Suppressor macrophage treated with lipopolysaccharide for 4 hours (primary cell): ENCODE data around the gene ADSS1.
"Not testable (repeated sequence)": the region's sequence is repeated elsewhere in the genome, so short reads cannot be mapped to it uniquely, and the experiment has no call there.

Source experiments
- DNase-seq: peaks from one replicate; pipeline ENCODE4 v3.0.0-alpha.2; 2020

ADSS1 gene

DNA sequence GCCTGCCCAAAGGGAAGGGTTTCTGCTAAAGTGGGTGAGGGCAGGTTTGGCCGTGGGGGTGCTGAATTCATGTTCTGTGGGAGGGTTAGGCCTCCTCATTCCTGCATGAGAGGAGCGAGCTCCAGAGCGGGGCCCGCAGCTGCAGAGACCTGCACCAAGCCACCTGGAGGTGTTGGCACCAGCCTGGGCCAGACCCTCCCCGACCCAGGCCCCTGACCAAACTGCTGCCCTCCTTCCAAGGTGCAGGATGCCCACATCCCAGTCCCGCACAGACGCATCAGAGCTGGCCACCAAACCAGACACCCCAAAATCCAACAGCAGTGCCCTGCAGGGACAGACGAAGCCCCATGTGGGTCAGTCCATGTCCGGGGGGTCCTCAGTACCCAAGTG lies 10.6 kb downstream of the ADSS1 start:
- no peak for DNase-seq

DNA sequence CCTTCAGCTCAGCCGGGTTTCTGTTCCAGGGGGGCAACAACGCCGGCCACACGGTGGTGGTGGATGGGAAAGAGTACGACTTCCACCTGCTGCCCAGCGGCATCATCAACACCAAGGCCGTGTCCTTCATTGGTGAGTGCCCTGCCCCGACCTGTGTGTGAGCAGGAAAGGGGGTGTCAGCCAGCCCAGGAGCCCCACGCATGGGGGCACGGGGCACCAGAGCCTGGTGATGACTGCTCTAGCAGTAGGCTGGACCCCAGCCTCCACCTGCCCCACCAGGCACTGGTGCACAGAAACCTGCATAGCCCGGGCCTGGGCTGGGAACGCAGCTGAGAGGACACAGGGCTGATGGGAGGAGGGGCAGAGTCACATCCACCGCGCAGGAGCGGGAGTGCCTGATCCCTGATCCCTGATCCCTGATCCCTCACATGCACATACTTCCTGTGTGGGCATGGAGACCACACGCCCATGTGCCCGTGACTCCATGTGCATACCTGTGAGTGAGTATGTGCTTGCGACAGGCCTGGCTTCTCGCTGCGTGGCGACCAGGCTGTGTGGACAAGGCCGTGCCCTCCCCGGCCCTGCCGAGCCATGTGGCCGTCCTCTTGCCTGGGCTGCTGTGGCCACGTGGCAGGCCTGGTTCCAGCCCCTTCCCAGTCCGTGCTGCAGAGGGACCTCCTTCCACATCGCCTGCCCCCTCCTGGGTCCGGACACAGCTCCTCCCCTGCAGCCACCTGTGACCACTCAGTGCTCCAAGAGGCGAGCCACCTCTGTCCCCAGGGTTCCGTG lies 11.2 kb downstream of the ADSS1 start:
- DNase-seq = no peak

DNA sequence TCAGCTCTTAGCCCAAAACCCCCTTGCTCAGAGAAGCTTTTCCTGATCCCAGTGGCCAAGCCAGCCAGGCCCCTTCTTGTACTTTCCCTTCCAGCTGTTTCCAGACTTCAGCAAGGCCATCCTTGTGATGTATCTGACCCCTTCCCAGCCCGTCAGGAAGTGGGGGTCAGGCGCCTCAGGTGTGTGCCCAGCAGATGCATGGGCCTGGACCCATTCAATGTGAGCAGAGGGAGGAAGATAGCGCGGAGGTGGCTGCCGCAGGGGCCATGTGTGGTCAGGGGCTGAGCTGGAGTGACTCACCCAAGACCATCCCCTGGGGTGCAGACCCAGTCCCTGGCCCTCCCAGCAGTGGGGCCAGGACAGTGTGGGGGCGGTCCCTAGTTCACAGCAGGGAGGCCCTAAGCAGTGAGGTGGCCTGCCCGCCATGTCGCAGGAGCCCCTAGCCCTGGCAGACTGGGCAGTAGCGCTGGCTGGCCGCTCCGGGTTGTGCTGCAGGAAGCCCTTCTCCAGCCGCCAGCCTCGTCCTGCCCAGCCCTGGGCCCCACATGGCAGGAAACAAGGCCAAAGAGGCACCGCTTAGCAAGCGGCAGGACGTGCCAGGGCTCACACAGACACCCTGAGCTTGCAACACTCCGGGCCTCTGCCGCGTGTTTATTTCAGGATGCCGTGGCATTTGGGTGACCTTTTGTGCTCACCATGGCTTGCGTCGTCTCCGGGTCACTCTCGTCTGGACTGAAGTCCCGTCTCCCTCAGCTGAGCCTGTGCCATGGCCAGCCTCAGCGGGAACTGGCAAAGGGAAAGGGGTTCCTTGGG lies 12.0 kb downstream of the ADSS1 start:
- peak; percentile 95 for DNase-seq

DNA sequence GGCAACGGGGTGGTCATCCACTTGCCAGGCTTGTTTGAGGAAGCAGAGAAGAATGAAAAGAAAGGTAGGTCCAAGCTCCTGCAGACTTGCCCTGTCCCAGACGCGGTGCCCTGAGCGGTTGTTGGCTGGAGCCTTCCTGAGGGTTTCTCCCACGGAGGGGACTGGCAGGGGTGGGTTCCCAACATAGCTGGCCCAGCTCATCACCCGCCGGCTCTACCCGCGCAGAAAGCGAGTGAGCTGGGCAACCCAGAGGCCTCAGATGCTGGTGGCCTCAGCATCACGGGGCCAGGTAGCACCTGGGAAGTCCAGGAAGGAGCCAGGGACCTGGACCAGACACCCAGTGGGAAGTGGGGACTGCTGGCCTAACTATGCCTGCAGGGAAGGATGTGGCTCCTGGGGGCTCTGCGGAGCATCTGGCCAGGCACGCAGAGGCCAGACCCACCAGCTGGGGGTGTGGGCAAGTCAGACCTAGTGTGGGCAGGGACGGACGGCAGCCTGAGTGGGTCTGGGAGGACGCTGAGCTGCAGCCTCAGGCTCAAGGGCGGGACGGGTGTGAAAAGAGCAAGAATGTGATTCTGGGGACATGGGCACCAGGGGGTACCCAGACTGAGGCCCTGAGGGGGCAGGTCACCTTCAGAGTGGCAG lies 14.5 kb downstream of the ADSS1 start:
- DNase-seq = no peak

- no peak for DNase-seq
Measured at GRCh38 chr14:104739026-104739425, 15.0 kb downstream of the ADSS1 start.

DNA sequence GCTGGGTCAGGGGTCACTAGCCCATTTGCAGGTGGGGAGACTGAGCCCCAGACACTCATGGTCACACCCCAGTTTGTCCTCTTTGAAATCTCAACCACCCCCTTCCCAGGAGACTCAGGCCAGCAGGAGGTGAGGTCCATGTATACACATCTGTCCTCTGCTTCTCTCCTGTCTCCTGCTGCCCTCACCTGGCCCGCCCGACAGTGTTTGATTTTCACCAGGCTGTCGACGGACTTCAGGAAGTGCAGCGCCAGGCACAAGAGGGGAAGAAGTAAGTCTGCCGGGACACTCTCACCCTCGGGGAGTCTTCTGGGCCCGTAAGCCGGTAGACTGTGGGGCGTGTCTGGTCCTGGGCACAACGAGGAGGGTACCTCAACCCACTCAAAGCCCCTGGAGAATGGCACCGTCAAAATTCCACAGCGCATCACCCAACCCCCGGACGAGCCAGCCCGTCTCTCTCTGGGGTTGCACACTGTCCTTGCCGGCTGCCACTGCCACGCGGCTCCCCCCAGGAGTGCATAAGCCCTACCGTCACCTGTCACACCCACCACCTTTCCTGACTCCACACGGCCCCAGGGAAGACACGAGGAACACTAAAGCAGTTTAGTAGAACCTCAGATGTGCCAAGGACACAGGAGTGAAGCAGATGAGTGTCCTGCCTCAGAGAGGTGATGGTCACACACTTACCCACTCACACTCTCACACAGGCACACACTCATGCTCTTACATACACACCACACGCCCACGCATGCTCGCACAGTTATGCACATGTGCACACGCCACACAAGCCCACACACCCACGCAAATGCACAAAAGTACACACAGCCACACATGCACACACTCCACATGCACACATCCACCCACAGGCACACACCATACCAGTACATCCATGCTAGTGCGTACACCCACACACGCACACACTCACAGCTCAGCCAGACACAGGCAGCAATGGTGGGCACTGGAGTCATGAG lies 15.8 kb downstream of the ADSS1 start:
- no peak for DNase-seq

DNA sequence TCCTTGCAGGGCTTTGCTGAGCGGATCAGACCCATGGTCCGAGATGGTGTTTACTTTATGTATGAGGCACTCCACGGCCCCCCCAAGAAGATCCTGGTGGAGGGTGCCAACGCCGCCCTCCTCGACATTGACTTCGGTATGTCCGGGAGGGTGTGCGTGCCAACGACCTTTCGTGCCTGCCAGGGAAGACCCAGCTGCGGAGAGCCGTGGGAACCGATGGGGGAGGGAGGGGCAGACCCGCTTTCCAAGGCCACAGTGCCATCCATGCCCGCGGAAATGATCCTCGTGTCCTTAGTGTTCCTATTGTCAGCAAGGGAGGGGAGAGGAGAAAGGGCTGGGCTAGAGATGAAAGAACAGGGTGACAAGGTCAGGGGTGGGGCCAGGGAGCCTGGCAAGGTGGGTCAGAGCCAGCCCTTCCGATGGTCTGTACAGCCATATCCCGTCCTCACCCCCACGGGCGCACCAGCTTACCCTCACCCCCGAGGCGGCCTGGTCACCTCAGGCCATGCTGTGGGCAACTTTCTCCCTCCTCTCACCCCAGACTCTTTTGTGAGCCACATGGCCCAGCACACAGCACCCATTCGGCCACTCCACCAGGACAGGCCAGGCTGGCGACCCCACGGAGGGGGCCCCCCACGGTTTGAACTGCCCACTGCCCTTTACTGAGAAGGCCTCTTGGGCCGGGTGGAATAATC lies 17.2 kb downstream of the ADSS1 start:
- DNase-seq = no peak

GRCh38 chr14:104741803-104742251 lies 17.8 kb downstream of the ADSS1 start:
- DNase-seq = no peak

GRCh38 chr14:104742586-104743455 lies 18.8 kb downstream of the ADSS1 start:
- DNase-seq = no peak

GRCh38 chr14:104743461-104744380 lies 19.7 kb downstream of the ADSS1 start:
- no peak for DNase-seq

DNA sequence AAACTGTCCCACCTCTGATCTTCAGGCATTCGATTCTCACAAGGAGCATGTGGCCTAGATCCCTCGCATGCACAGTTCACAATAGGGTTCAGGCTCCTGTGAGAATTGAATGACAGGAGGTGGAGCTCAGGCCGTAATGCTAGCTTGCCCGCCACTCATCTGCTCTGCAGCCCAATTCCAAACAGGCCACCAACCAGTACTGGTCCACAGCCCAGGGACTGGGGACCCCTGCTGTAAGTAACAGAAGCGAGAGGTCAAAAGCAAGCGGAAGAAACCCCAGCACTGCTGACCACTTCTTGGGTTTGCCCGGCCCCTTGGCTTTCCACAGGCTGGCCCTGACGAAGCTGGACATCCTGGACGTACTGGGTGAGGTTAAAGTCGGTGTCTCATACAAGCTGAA lies 20.5 kb downstream of the ADSS1 start:
- DNase-seq = no peak

DNA sequence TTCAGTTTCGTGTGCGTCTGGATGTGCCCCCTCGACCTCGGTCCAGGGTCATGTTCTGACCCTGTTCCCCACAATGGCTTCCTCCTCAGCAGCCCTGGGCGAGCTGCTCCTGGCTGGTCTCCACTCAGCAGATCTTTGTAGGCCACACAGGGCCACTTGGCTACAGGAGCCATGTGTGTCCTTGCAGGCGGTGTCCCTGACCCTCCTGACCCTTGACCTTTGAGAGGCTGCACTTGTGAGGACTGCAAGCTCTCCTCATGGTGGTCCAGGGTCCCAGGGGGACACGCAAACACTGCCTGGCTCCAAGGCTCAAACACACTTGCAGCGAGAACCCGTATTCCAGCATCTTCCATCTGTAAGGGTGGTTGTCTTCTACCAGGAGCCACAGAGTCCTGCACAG lies 21.4 kb downstream of the ADSS1 start:
- DNase-seq = no peak

DNA sequence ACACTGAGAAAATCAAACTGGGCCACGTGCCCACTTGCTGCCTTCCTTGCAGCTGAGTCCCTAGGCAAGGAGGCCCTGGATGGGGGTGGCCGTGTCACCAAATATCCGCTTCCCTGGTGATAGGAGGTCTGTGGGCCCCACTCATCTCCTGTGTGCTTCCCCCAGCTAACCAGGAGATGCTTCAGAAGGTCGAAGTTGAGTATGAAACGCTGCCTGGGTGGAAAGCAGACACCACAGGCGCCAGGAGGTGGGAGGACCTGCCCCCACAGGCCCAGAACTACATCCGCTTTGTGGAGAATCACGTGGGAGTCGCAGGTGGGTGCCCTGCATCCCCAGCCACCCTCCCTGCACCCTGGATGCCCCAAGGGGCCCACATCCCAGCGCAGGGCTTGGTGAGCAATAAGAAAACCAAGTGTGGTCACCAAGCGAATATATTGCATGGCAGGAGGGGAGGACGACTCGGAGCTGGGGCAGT lies 22.1 kb downstream of the ADSS1 start:
- DNase-seq = no peak

DNA sequence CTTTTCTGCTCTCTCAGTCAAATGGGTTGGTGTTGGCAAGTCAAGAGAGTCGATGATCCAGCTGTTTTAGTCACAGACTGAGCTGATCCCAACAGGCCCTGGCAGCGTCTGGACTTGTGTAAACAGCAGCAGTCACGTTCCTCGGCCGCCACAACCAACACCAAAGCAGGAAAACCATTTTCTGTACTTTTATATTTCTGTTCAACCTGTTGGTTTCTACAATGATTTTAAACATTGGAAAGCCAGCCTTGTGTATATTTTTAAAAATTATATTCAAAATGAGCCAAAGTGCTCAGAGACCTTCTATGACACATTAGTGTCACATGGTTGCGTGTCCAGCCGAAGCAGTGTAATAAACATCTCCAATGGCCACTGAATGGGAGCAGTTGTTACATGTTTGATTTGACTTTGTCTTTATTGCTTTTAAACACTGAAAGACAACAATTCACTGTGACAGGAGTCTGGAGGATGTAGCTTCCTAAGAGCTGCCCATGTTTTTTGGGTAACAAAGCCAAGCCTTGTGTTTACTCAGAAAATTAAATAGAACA lies 23.0 kb downstream of the ADSS1 start:
- no peak for DNase-seq

DNA sequence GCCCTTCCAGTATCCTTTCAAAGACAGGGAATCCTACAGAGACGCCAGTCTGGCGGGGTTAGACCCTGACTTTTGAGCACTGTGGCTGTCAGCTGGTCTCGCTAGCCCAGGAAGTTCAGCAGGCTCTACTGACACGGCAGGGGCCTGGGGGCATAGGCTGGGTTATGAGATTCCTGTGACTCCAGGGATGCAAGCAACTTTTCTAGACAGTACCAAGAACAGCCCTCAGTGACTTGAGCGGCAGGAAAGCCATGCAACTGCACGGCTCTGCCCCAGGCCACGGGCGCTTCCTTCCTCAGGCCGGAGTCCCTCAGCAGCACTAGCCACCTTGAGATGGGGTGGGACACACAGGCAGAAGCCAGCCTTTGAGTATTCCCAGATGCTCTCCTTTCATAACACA lies 23.8 kb downstream of the ADSS1 start:
- no peak for DNase-seq

DNA sequence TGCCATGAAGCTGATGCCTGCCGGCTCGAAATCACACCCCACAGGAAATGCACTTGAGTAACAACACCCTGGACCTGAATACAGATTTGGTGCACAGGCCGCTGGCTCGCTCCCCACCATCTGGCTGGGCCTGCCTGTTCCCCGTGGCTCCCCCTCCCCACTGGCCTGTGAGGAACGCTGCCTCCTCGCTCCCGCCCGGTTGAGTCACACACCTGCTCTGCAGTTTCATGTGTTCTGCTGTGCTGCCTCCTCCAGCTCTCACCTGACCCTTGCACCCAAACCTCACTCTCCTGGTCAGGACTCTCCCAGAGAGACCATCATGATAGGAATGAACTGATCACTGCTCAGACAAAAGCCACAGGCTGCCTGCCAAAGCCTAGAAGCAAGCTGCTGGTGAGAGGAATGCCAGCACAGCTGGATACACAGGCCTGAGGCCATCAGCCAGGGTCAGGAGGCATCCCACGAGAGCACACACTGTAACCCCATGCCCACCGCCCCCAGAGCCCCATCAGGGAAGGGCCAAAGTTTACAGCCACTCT lies 25.2 kb downstream of the ADSS1 start:
- DNase-seq = no peak

DNA sequence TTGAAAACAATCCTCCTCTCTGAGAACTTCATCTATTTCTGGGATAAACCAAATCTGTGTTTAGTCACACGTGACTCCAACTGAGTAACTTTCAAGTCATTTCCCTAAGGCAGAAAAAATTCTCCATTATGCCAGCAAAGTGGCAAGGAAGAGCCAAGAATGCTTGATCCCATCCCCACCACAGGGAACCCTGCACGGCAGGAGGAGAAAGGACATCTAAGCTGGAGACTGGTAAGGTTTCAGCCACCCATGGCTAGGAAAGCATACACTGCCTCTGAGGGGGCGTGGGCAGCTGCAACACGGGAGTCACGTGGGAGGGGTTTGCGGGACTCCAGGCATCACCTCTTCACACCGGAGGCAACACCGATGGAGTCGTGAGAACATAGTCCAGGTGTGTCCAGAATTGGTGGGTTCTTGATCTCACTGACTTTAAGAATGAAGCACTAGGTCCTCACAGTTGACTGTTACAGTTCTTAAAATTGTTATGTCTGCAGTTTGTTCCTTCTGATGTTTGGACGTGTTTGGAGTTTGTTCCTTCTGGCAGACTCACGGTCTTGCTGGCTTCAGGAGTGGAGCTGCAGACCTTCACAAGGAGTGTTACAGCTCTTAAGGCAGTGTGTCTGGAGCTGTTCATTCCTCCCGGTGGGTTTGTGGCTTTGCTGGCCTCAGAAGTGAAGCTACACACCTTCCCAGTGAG lies 26.2 kb downstream of the ADSS1 start:
- no peak for DNase-seq

DNA sequence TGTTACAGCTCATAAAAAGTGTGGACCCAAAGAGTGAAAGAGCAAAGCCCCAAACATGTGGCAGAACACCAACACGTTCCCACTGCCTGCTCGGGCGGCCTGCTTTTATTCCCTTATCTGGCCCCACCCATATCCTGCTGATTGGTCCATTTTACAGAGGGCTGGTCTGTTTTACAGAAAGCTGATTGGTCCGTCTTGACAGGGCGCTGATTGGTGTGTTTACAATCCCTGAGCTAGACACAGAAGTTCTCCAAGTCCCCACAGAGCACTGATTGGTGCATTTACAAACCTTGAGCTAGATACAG lies 26.7 kb downstream of the ADSS1 start:
- not testable (repeated sequence) for DNase-seq
